BJ (cell line): ENCODE results near the gene LYL1. TPM values are rescaled to one million over a fixed set of nuclear protein-coding genes. Genes with fewer than 3 reads are reported as not detected.

Experiments used
- CTCF ChIA-PET: fragments of 350-600 bp; formaldehyde crosslinking; extraction: SDS; loops from one replicate; lab custom pipeline; 2021; ENCODE audit warnings: antibody characterized with exemption, inconsistent platforms; lab: Yijun Ruan, JAX
- POLR2A ChIA-PET: fragments of 300-600 bp; sonication (Branson Sonifier 250); formaldehyde crosslinking; extraction: SDS; loops from one replicate; lab custom pipeline; 2021; ENCODE audit warnings: antibody characterized with exemption; lab: Charles Lee
- DNase-seq: peaks from one replicate; pipeline ENCODE4 v3.0.0-alpha.2; 2011; ENCODE audit warnings: low read depth
- H3K27me3 ChIP-seq: 2 replicates; pipeline ENCODE4 v1.6.0; 2011; ENCODE audit warnings: low read length; ENCODE audit not compliant: control insufficient read depth, insufficient read depth
- H3K36me3 ChIP-seq: 2 replicates; pipeline ENCODE4 v1.5.1; 2011; ENCODE audit warnings: low read length; ENCODE audit not compliant: control insufficient read depth, insufficient read depth
- H3K4me3 ChIP-seq: 2 replicates; pipeline ENCODE4 v1.5.1; 2011; ENCODE audit warnings: low read depth, mild to moderate bottlenecking, control low read depth, low read length
- polyA plus RNA-seq: library from polyadenylated mRNA; depleted of rRNA; stranded (reverse); fragments of >200 nt; gene quantifications from 2 replicates; pipeline ENCODE4 v1.2.3, GENCODE V29; 2011
- TF ChIP-seq, protein P1 (sequence below): IDR thresholded peaks from 2 replicates; pipeline ENCODE4 v1.5.1; 2011; ENCODE audit warnings: low read depth, mild to moderate bottlenecking, control low read depth, inconsistent platforms, low read length, moderate library complexity; ENCODE audit not compliant: insufficient read depth

LYL1 gene
- polyA plus RNA-seq, 1 experiment, result 0.29 TPM

GRCh38 chr19:13104360-13104847 lies 1.7 kb upstream of the LYL1 start:
- peaks cover 9% of the 10 kb centered on the region for H3K36me3 ChIP-seq
- CTCF ChIA-PET, result interaction anchor here (0.8 to 4.0 kb wide), 15 partner anchors 9 to 156 kb away, joined by 3 to 25 read pairs (median 3); partner anchors contain the start of gene NACC1

GRCh38 chr19:13103581-13104359 lies 1.1 kb upstream of the LYL1 start:
- DNase-seq, result no peak
- TF ChIP-seq, protein P1, sequence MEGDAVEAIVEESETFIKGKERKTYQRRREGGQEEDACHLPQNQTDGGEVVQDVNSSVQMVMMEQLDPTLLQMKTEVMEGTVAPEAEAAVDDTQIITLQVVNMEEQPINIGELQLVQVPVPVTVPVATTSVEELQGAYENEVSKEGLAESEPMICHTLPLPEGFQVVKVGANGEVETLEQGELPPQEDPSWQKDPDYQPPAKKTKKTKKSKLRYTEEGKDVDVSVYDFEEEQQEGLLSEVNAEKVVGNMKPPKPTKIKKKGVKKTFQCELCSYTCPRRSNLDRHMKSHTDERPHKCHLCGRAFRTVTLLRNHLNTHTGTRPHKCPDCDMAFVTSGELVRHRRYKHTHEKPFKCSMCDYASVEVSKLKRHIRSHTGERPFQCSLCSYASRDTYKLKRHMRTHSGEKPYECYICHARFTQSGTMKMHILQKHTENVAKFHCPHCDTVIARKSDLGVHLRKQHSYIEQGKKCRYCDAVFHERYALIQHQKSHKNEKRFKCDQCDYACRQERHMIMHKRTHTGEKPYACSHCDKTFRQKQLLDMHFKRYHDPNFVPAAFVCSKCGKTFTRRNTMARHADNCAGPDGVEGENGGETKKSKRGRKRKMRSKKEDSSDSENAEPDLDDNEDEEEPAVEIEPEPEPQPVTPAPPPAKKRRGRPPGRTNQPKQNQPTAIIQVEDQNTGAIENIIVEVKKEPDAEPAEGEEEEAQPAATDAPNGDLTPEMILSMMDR, result no peak
- Histone ChIP-seq H3K36me3 (peaks cover 7% of the 10 kb centered on the region), H3K4me3 (no peak overlapping the region), H3K27me3 (no peaks in the 10 kb centered on the region)
- ChIA-PET CTCF (interaction anchor here (0.8 to 4.0 kb wide), 14 partner anchors 8 to 157 kb away, joined by 3 to 25 read pairs (median 3); partner anchors contain the start of gene NACC1), POLR2A (no interaction called here)

More at GRCh38 chr19:13104360-13104847, 1.7 kb upstream of the LYL1 start:
- Histone ChIP-seq H3K4me3 (no peak overlapping the region), H3K27me3 (no peaks in the 10 kb centered on the region)
- POLR2A ChIA-PET, result no interaction called here
- DNase-seq, result no peak
- TF ChIP-seq, protein P1, result peak; percentile 74

DNA sequence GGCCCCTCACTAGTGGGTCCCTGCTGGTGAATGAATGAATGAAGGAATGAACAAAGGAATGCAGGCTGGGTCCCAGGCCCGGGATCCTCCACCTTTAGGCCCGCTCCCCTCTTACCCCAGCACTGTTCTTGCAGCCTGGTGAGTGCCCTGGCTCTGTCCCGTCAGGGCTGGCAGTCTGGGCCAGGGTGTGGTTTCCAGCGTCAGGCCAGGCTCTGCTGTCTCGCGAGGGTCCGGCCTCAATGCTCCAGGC lies 317 bp downstream of the LYL1 start:
- ChIA-PET CTCF (interaction anchor here (0.8 to 3.5 kb wide), 5 partner anchors 9 to 137 kb away, joined by 3 to 15 read pairs (median 3); no protein-coding TSS in a partner anchor), POLR2A (no interaction called here)
- TF ChIP-seq, protein P1, result no peak
- H3K4me3 ChIP-seq, result peak overlapping the region; percentile 25
- no peaks in the 10 kb centered on the region for H3K27me3 ChIP-seq
- peaks cover 4% of the 10 kb centered on the region for H3K36me3 ChIP-seq
- no peak for DNase-seq

DNA sequence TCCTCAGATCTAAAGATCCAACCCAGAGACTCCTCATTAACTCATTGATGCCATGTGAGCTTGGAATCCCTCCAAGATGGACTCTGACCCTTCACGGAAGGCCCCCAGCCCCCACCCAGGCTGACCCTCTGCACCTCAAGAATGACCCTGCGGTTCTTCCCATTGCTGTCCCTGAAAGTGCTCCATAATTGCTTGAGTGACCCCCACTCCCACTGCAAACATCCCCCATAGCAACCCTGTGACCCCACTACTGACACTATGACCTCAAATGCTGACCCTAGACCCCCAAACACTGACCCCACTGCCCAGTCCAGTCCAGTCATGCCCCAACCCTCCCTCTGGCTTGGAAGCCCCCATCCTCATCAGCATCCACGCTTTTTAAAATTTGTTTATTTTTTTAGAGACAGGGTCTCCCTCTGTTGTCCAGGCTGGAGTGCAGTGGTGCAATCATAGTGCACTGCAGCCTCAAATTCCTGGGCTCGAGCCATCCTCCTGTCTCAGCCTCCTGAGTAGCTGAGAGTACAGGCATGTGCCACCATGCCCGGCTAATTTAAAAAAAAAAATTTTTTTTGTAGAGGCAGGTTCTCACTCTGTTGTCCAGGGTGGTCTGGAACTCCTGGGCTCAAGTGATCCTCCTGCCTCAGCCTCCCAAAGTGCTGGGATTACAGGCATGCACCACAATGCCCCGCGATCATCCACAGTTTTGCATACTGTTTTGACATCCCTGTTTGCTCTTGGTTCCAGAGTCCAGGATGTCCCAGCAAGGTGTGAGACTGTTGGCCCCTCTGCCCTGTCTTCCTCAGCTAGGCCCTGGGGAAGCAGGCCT lies 855 bp downstream of the LYL1 start:
- peaks cover 3% of the 10 kb centered on the region for H3K36me3 ChIP-seq
- peak overlapping the region; percentile 25; the same call in 1 of the 2 replicates for H3K4me3 ChIP-seq
- H3K27me3 ChIP-seq, result no peaks in the 10 kb centered on the region
- ChIA-PET POLR2A (no interaction called here), CTCF (interaction anchor here (0.8 to 3.5 kb wide), 7 partner anchors 9 to 162 kb away, joined by 3 to 15 read pairs (median 4); no protein-coding TSS in a partner anchor)
- TF ChIP-seq, protein P1, result no peak
- no peak for DNase-seq
